Breast epithelium (tissue), 4 donors: Measurements from ENCODE around the gene QSOX1. TPM values are rescaled to one million over a fixed set of nuclear protein-coding genes. Genes with fewer than 3 reads are reported as not detected.
A peak's percentile ranks its signal among the peaks of the same experiment; 100 is the strongest.

Source experiments
- DNase-seq, 2 donors: peaks; one replicate each; pipeline ENCODE4 v3.0.0-alpha.2; 2019; ENCODE audit warnings: low spot score in 2 of 2
- H3K27ac ChIP-seq, 2 donors: fragments of 200-600 bp; sonication (generic) in 1 of 2; one replicate each; pipeline ENCODE4 v1.5.1; 2016 to 2019; ENCODE audit warnings: mild to moderate bottlenecking in 1 of 2
- H3K27me3 ChIP-seq, 2 donors: fragments of 200-600 bp; sonication (generic) in 1 of 2; one replicate each; pipeline versions ENCODE4 v1.5.1 to v1.6.0; 2017 to 2019; ENCODE audit warnings: control low read depth in 1 of 2, mild to moderate bottlenecking in 1 of 2
- H3K36me3 ChIP-seq: fragments of 200-600 bp; one replicate; pipeline ENCODE4 v1.5.1; 2019
- H3K4me1 ChIP-seq, 2 donors: fragments of 200-600 bp; sonication (generic); one replicate each; pipeline ENCODE4 v1.5.1; 2016 to 2019; ENCODE audit warnings: control low read depth in 1 of 2
- H3K4me3 ChIP-seq, 3 donors: fragments of 200-600 bp; sonication (generic); 1 replicate in 2 of 3; 2 replicates in 1 of 3; pipeline ENCODE4 v1.5.1; 2016 to 2019; ENCODE audit warnings: mild to moderate bottlenecking in 3 of 3, moderate library complexity in 2 of 3
- H3K9me3 ChIP-seq, 2 donors: fragments of 200-600 bp; sonication (generic) in 1 of 2; one replicate each; pipeline ENCODE4 v1.5.1; 2016 to 2019; ENCODE audit warnings: control low read depth in 1 of 2
- CTCF ChIP-seq, 3 donors: fragments of 450-650 bp; IDR thresholded peaks; one replicate each; pipeline ENCODE4 v1.5.1; 2016 to 2017; ENCODE audit warnings: antibody characterized with exemption in 3 of 3, mild to moderate bottlenecking in 3 of 3, moderate library complexity in 3 of 3
- POLR2A ChIP-seq: fragments of 450-650 bp; IDR thresholded peaks from one replicate; pipeline ENCODE4 v1.6.1; 2016; ENCODE audit warnings: antibody characterized with exemption, mild to moderate bottlenecking, moderate library complexity
- POLR2AphosphoS5 ChIP-seq, 3 donors: sonication (generic); formaldehyde crosslinking; IDR thresholded peaks; one replicate each; pipeline ENCODE4 v1.6.1; 2017; ENCODE audit warnings: antibody characterized with exemption in 3 of 3
- intact Hi-C: fragments of 100-400 bp; cut with DNase I; formaldehyde crosslinking; loops from one replicate; pipeline ENCODE4 v1.15.1; 2023; ENCODE audit warnings: low total_unique reads
- total RNA-seq, 3 donors: library from RNA; depleted of rRNA; stranded (reverse); fragments of >200 nt; gene quantifications; one replicate each; pipeline ENCODE4 v1.1.0, GENCODE V29; 2016

QSOX1 gene
- total RNA-seq, 3 donors from 2014 or later: 43.3 to 85.5 (median 67.5) TPM

GRCh38 chr1:180173952-180174351 is 19.3 kb downstream of the QSOX1 start:
- peak overlapping the region; percentile 34 to 66 for H3K27ac ChIP-seq
- H3K9me3 ChIP-seq: no peaks in the 10 kb centered on the region
- TF ChIP-seq CTCF (IDR thresholded peaks at IDR 0.05) (no peak), POLR2A (no peak), POLR2AphosphoS5 (IDR thresholded peaks at IDR 0.05) (no peak)
- intact Hi-C loops: no loop called here
- no peaks in the 10 kb centered on the region for H3K36me3 ChIP-seq
- no peak overlapping the region for H3K4me3 ChIP-seq
- no peaks in the 10 kb centered on the region for H3K27me3 ChIP-seq
- H3K4me1 ChIP-seq: no peaks in the 10 kb centered on the region
- peak; percentile 41 to 69 for DNase-seq

GRCh38 chr1:180175291-180175690 is 20.6 kb downstream of the QSOX1 start:
- no peaks in the 10 kb centered on the region for H3K9me3 ChIP-seq
- no peaks in the 10 kb centered on the region for H3K4me1 ChIP-seq
- no peak overlapping the region for H3K27ac ChIP-seq
- DNase-seq: no peak
- no peak overlapping the region for H3K4me3 ChIP-seq
- H3K27me3 ChIP-seq: no peaks in the 10 kb centered on the region
- intact Hi-C loops: no loop called here
- no peak for TF ChIP-seq CTCF (IDR thresholded peaks at IDR 0.05)
- no peak for TF ChIP-seq POLR2AphosphoS5 (IDR thresholded peaks at IDR 0.05)
- TF ChIP-seq POLR2A: no peak
- no peaks in the 10 kb centered on the region for H3K36me3 ChIP-seq

- DNase-seq: no peak
- Histone ChIP-seq H3K4me3 (no peak overlapping the region), H3K27ac (no peak overlapping the region), H3K36me3 (no peaks in the 10 kb centered on the region), H3K27me3 (no peaks in the 10 kb centered on the region), H3K9me3 (no peaks in the 10 kb centered on the region), H3K4me1 (no peaks in the 10 kb centered on the region)
- TF ChIP-seq POLR2A (no peak), CTCF (IDR thresholded peaks at IDR 0.05) (no peak), POLR2AphosphoS5 (IDR thresholded peaks at IDR 0.05) (no peak)
- intact Hi-C loops: no loop called here
Observed at GRCh38 chr1:180175806-180176205, 21.1 kb downstream of the QSOX1 start.

- H3K27me3 ChIP-seq: no peaks in the 10 kb centered on the region
- no peaks in the 10 kb centered on the region for H3K9me3 ChIP-seq
- no peak for TF ChIP-seq POLR2A
- TF ChIP-seq CTCF (IDR thresholded peaks at IDR 0.05): no peak
- TF ChIP-seq POLR2AphosphoS5 (IDR thresholded peaks at IDR 0.05): no peak
- H3K4me3 ChIP-seq: no peak overlapping the region
- no peak for DNase-seq
- H3K27ac ChIP-seq: no peak overlapping the region
- intact Hi-C loops: no loop called here
- H3K4me1 ChIP-seq: no peaks in the 10 kb centered on the region
- no peaks in the 10 kb centered on the region for H3K36me3 ChIP-seq
Observed at GRCh38 chr1:180176965-180177364, 22.3 kb downstream of the QSOX1 start.

GRCh38 chr1:180177931-180178330 is 23.3 kb downstream of the QSOX1 start:
- DNase-seq: no peak
- no peak overlapping the region for H3K27ac ChIP-seq
- TF ChIP-seq POLR2A (no peak), CTCF (IDR thresholded peaks at IDR 0.05) (no peak), POLR2AphosphoS5 (IDR thresholded peaks at IDR 0.05) (no peak)
- no peaks in the 10 kb centered on the region for H3K9me3 ChIP-seq
- no peaks in the 10 kb centered on the region for H3K27me3 ChIP-seq
- H3K4me3 ChIP-seq: no peak overlapping the region
- H3K36me3 ChIP-seq: no peaks in the 10 kb centered on the region
- intact Hi-C loops: no loop called here
- no peaks in the 10 kb centered on the region for H3K4me1 ChIP-seq
